ENCODE results near the gene AOPEP. TPM values are rescaled to one million over a fixed set of nuclear protein-coding genes. Genes with fewer than 3 reads are reported as not detected.

The AOPEP gene
- total and polyA plus RNA-seq, 8 donors: 73.9 to 407 (median 101) TPM

DNA sequence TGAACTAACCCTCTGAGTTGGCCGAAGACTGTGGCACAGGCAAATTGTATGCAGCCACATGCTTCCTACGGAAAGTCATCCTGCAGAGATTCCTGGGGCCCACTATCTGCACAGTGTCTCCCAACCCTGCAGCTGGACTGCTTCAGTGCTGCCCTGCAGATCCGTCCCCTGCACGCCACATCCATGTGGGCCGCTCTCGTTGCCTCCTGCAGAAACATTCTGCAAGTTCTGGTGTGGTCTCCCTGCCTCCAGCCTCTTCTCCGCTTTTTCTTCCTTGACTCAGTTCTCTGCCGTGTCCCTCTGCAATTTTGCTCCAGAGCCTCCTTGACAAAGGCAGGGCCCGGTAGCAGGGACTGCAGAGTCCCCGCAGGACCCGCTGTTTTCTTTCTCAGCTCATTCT lies 249.0 kb downstream of the AOPEP start:
- Histone ChIP-seq H3K36me3 (peaks cover 0 to 9% (median 0%) of the 10 kb centered on the region in 4 donors), H3K4me1 (peaks cover 11 to 35% (median 20%) of the 10 kb centered on the region in 4 donors), H3K9me3 (no peaks in the 10 kb centered on the region), H3K4me3 (no peak overlapping the region), H3K27ac (no peak overlapping the region), H3K27me3 (no peaks in the 10 kb centered on the region)
- WGBS, 5 donors: 92 to 95% (median 94%) methylated on average over 10 to 11 of the region's 11 CpGs
- DNase-seq: no peak
- intact Hi-C loops (cut with DNase I; ENCODE audit: low total_unique reads): no loop called here
- TF ChIP-seq POLR2A (IDR thresholded peaks at IDR 0.05) (no peak), EP300 (IDR thresholded peaks at IDR 0.05) (no peak), CTCF (IDR thresholded peaks at IDR 0.05) (no peak), POLR2AphosphoS5 (IDR thresholded peaks at IDR 0.05) (no peak)

- Histone ChIP-seq H3K4me1 (peaks cover 11 to 35% (median 20%) of the 10 kb centered on the region in 4 donors), H3K4me3 (no peak overlapping the region), H3K27ac (no peak overlapping the region), H3K9me3 (no peaks in the 10 kb centered on the region), H3K27me3 (no peaks in the 10 kb centered on the region), H3K36me3 (peaks cover 0 to 9% (median 0%) of the 10 kb centered on the region in 4 donors)
- no peak for DNase-seq
- intact Hi-C loops (cut with DNase I; ENCODE audit: low total_unique reads): no loop called here
- TF ChIP-seq POLR2A (IDR thresholded peaks at IDR 0.05) (no peak), CTCF (IDR thresholded peaks at IDR 0.05) (no peak), EP300 (IDR thresholded peaks at IDR 0.05) (no peak), POLR2AphosphoS5 (IDR thresholded peaks at IDR 0.05) (no peak)
- WGBS, 5 donors: 66 to 92% (median 88%) methylated on average over 4 of the region's 4 CpGs
These were observed 249.6 kb downstream of the AOPEP start for GRCh38 chr9:94976077-94976476.

GRCh38 chr9:94977416-94977815 lies 250.9 kb downstream of the AOPEP start:
- no peak overlapping the region for H3K4me3 ChIP-seq
- H3K27me3 ChIP-seq: no peaks in the 10 kb centered on the region
- peaks cover 0 to 9% (median 0%) of the 10 kb centered on the region in 4 donors for H3K36me3 ChIP-seq
- no peak overlapping the region for H3K27ac ChIP-seq
- no peak for DNase-seq
- no peaks in the 10 kb centered on the region for H3K9me3 ChIP-seq
- 94 to 98% (median 95%) methylated on average over 5 of the region's 5 CpGs for WGBS, 5 donors
- intact Hi-C loops (cut with DNase I; ENCODE audit: low total_unique reads): no loop called here
- TF ChIP-seq CTCF (IDR thresholded peaks at IDR 0.05) (no peak), EP300 (IDR thresholded peaks at IDR 0.05) (no peak), POLR2AphosphoS5 (IDR thresholded peaks at IDR 0.05) (no peak), POLR2A (IDR thresholded peaks at IDR 0.05) (no peak)
- peaks cover under 1 to 25% (median 13%) of the 10 kb centered on the region in 4 donors for H3K4me1 ChIP-seq

DNA sequence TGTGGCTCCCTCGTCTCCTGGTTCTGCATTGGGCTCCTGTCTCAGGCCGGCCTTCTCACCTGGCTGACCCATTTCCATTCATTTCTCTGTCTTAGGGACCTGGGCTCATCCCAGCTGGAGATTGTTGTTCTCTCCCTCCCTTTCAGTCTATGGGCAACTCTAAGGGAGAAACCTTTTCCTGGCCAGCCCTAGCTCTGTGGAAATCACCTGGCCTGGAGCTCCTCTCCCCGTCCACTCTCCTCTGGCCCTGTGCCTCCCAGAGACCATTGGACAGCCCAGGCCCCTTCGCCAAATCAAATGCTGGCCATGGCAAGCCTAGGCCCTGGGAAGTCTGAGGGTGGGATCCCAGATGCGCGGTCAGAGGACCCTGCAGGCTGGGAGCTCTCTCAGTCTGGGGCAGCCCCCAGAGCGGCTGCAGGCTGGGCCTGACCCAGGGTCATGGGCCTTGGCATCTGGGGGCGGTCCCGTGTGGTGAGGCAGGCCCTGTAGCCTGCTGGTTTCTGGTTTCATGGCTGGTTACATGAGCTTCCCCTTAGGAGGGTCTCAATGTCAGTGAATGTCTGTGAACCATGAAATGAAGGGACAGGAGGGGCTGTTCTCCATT lies 253.5 kb downstream of the AOPEP start:
- Histone ChIP-seq H3K4me3 (no peak overlapping the region), H3K27ac (no peak overlapping the region), H3K9me3 (no peaks in the 10 kb centered on the region), H3K4me1 (peaks cover 0 to under 1% (median 0%) of the 10 kb centered on the region in 4 donors), H3K36me3 (peaks cover 0 to 9% (median 1%) of the 10 kb centered on the region in 4 donors), H3K27me3 (no peaks in the 10 kb centered on the region)
- DNase-seq: no peak
- WGBS, 5 donors: 90 to 96% (median 93%) methylated on average over 9 of the region's 9 CpGs
- TF ChIP-seq POLR2AphosphoS5 (IDR thresholded peaks at IDR 0.05) (no peak), EP300 (IDR thresholded peaks at IDR 0.05) (no peak), POLR2A (IDR thresholded peaks at IDR 0.05) (no peak), CTCF (IDR thresholded peaks at IDR 0.05) (no peak)
- intact Hi-C loops (cut with DNase I; ENCODE audit: low total_unique reads): no loop called here
